ENCODE results near the gene NLRP12. TPM values are rescaled to one million over a fixed set of nuclear protein-coding genes. Genes with fewer than 3 reads are reported as not detected.
"Not testable (repeated sequence)": the region's sequence is repeated elsewhere in the genome, so short reads cannot be mapped to it uniquely, and the experiment has no call there.

NLRP12 gene
- total RNA-seq, 1 donor from 2014 or later: not detected

DNA sequence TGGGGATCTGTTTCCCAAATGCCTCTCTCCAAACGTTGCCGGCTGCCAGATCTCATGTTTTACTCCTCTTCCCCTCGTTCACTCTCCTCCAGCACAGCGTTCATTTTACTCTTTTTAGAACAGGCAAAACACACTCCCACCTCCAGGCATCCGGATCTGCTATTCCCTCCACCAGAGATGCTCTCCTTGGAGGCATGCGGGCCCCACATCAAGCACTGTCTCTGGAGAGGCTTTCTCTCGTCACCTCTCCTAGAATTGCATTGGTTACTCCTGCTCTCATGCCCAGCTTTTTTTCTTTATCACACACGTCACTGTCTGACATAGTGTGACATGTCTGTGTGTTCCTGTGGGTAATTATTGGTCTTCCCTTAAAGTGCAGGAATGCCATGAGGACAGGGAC, 23.4 kb upstream of the NLRP12 start:
- Mint-ChIP-seq H3K9me3 (ENCODE audit: unreplicated experiment) (no peaks in the 10 kb centered on the region), H3K27ac (ENCODE audit: unreplicated experiment) (no peak overlapping the region), H3K36me3 (ENCODE audit: unreplicated experiment) (no peaks in the 10 kb centered on the region), H3K27me3 (ENCODE audit: unreplicated experiment) (peaks cover 5% of the 10 kb centered on the region), H3K4me3 (ENCODE audit: unreplicated experiment) (no peak overlapping the region), H3K4me1 (ENCODE audit: unreplicated experiment) (peaks cover 2% of the 10 kb centered on the region)
- TF ChIP-seq, protein P1, sequence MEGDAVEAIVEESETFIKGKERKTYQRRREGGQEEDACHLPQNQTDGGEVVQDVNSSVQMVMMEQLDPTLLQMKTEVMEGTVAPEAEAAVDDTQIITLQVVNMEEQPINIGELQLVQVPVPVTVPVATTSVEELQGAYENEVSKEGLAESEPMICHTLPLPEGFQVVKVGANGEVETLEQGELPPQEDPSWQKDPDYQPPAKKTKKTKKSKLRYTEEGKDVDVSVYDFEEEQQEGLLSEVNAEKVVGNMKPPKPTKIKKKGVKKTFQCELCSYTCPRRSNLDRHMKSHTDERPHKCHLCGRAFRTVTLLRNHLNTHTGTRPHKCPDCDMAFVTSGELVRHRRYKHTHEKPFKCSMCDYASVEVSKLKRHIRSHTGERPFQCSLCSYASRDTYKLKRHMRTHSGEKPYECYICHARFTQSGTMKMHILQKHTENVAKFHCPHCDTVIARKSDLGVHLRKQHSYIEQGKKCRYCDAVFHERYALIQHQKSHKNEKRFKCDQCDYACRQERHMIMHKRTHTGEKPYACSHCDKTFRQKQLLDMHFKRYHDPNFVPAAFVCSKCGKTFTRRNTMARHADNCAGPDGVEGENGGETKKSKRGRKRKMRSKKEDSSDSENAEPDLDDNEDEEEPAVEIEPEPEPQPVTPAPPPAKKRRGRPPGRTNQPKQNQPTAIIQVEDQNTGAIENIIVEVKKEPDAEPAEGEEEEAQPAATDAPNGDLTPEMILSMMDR (IDR thresholded peaks at IDR 0.05): no peak
- no peak for DNase-seq (ENCODE audit: extremely low spot score, unreplicated experiment)

GRCh38 chr19:53844849-53845246, 20.7 kb upstream of the NLRP12 start:
- no peak overlapping the region for H3K4me3 Mint-ChIP-seq (ENCODE audit: unreplicated experiment)
- H3K4me1 Mint-ChIP-seq (ENCODE audit: unreplicated experiment): peaks cover 8% of the 10 kb centered on the region
- H3K36me3 Mint-ChIP-seq (ENCODE audit: unreplicated experiment): no peaks in the 10 kb centered on the region
- peaks cover 5% of the 10 kb centered on the region for H3K27me3 Mint-ChIP-seq (ENCODE audit: unreplicated experiment)
- TF ChIP-seq, protein P1 (IDR thresholded peaks at IDR 0.05): no peak
- no peaks in the 10 kb centered on the region for H3K9me3 Mint-ChIP-seq (ENCODE audit: unreplicated experiment)
- H3K27ac Mint-ChIP-seq (ENCODE audit: unreplicated experiment): no peak overlapping the region
- DNase-seq (ENCODE audit: extremely low spot score, unreplicated experiment): no peak

- DNase-seq (ENCODE audit: extremely low spot score, unreplicated experiment); H3K4me3 Mint-ChIP-seq (ENCODE audit: unreplicated experiment); H3K4me1 Mint-ChIP-seq (ENCODE audit: unreplicated experiment); H3K36me3 Mint-ChIP-seq (ENCODE audit: unreplicated experiment); H3K9me3 Mint-ChIP-seq (ENCODE audit: unreplicated experiment); H3K27me3 Mint-ChIP-seq (ENCODE audit: unreplicated experiment); H3K27ac Mint-ChIP-seq (ENCODE audit: unreplicated experiment): not testable (repeated sequence)
These were observed 16.8 kb upstream of the NLRP12 start for GRCh38 chr19:53840914-53841313.

DNA sequence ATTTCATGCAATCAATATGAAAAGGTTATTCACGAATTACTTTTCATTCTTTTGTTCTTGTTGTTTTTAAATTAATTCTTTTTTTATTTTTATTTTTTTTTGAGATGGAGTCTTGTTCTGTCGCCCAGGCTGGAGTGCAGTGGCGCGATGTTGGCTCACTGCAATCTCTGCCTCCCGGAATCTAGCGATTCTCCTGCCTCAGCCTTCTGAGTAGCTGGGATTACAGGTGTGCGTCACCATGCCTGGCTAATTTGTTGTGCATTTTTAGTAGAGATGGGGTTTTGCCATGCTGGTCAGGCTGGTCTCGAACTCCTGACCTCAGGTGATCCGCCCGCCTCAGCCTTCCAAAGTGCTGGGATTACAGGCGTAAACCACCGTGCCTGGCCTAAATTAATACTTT, 16.1 kb upstream of the NLRP12 start:
- not testable (repeated sequence) for H3K9me3 Mint-ChIP-seq (ENCODE audit: unreplicated experiment); H3K4me1 Mint-ChIP-seq (ENCODE audit: unreplicated experiment); H3K4me3 Mint-ChIP-seq (ENCODE audit: unreplicated experiment); H3K27ac Mint-ChIP-seq (ENCODE audit: unreplicated experiment); H3K36me3 Mint-ChIP-seq (ENCODE audit: unreplicated experiment); H3K27me3 Mint-ChIP-seq (ENCODE audit: unreplicated experiment); DNase-seq (ENCODE audit: extremely low spot score, unreplicated experiment)

- H3K4me1 Mint-ChIP-seq (ENCODE audit: unreplicated experiment); H3K9me3 Mint-ChIP-seq (ENCODE audit: unreplicated experiment); H3K36me3 Mint-ChIP-seq (ENCODE audit: unreplicated experiment): not testable (repeated sequence)
These were observed 14.3 kb upstream of the NLRP12 start for GRCh38 chr19:53838446-53838845.

DNA sequence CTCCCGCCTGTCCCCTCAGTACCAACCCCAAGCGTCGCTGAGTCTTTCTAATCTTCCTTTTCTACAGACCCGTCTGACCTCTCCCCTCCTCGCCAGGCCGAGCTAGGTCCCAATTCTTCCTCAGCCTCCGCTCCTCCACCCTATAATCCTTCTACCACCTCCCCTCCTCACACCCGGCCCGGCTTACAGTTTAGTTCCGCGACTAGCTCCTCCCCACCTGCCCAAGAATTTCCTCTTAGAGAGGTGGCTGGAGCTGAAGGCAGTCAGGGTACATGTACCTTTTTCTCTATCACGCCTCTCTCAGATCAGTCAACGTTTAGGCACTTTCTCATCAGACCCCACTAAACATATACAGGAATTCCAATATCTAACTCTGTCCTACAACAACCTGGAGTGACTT, 8.7 kb upstream of the NLRP12 start:
- H3K27ac Mint-ChIP-seq (ENCODE audit: unreplicated experiment); H3K4me3 Mint-ChIP-seq (ENCODE audit: unreplicated experiment): not testable (repeated sequence)

More at GRCh38 chr19:53838446-53838845, 14.3 kb upstream of the NLRP12 start:
- not testable (repeated sequence) for H3K4me3 Mint-ChIP-seq (ENCODE audit: unreplicated experiment); DNase-seq (ENCODE audit: extremely low spot score, unreplicated experiment); H3K27ac Mint-ChIP-seq (ENCODE audit: unreplicated experiment)
- peaks cover 12% of the 10 kb centered on the region for H3K27me3 Mint-ChIP-seq (ENCODE audit: unreplicated experiment)

GRCh38 chr19:53828531-53828930, 4.4 kb upstream of the NLRP12 start:
- H3K36me3 Mint-ChIP-seq (ENCODE audit: unreplicated experiment): no peaks in the 10 kb centered on the region
- peaks cover 1% of the 10 kb centered on the region for H3K4me1 Mint-ChIP-seq (ENCODE audit: unreplicated experiment)
- peaks cover 23% of the 10 kb centered on the region for H3K27me3 Mint-ChIP-seq (ENCODE audit: unreplicated experiment)
- H3K4me3 Mint-ChIP-seq (ENCODE audit: unreplicated experiment): no peak overlapping the region
- no peak overlapping the region for H3K27ac Mint-ChIP-seq (ENCODE audit: unreplicated experiment)
- no peak for DNase-seq (ENCODE audit: extremely low spot score, unreplicated experiment)
- no peaks in the 10 kb centered on the region for H3K9me3 Mint-ChIP-seq (ENCODE audit: unreplicated experiment)
- TF ChIP-seq, protein P1 (IDR thresholded peaks at IDR 0.05): no peak

More for the DNA sequence above, 8.7 kb upstream of the NLRP12 start:
- H3K27me3 Mint-ChIP-seq (ENCODE audit: unreplicated experiment): peaks cover 30% of the 10 kb centered on the region
- not testable (repeated sequence) for H3K9me3 Mint-ChIP-seq (ENCODE audit: unreplicated experiment); DNase-seq (ENCODE audit: extremely low spot score, unreplicated experiment); H3K36me3 Mint-ChIP-seq (ENCODE audit: unreplicated experiment); H3K4me1 Mint-ChIP-seq (ENCODE audit: unreplicated experiment)
